GM18520 (cell line): ENCODE measurements around the gene ADCY5.

ENCODE experiments used
- ATAC-seq: cut with Tn5 transposase; IDR thresholded peaks from one replicate; pipeline ENCODE4 v1.9.1; 2021; ENCODE audit not compliant: unreplicated experiment

ADCY5 gene

GRCh38 chr3:123372686-123373473 lies 76.0 kb downstream of the ADCY5 start:
- no peak for ATAC-seq

DNA sequence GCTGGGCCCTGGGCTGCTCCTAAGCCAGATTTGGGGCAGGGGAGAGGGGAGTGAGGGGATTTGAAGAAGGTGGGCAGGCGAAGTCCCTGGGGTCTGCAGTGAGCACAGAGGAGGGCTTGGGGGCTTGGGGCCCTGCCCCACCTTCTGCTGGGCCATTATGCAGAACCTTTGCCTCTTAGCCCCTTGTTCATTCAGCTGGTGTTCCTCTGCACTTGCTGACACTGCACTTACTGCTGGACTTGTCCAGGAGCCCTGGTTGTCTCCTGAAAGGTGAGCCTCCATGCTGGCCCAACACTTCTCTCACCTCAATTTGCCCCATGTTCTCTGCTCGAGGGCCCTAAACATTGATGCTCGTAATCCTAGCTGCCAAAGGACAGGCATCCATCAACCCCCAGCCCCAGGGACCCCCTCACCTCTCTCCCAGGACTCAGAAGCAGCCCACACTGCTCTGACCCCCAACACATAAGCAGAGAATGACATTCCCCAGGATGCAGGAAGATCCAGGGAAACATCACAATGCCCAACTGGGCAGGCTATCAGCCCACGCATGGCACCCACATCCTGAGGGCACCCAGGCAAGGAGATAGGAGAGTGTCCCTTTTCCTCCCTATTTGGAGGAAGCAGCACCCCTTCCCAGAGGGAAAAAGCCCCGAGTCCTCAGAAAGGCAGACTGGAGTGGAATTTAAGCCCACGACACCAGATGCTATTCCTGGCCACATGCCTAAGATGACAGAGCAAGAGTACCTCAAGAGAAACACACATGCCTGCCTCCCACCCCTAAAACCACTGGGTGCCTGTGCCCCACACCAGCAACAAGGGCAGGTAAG lies 76.8 kb downstream of the ADCY5 start:
- ATAC-seq = no peak

GRCh38 chr3:123371426-123371825 lies 77.5 kb downstream of the ADCY5 start:
- ATAC-seq = no peak

- ATAC-seq = no peak
Measured at GRCh38 chr3:123370819-123371218, 78.1 kb downstream of the ADCY5 start.

- no peak for ATAC-seq
Measured at GRCh38 chr3:123369085-123369484, 79.8 kb downstream of the ADCY5 start.

- no peak for ATAC-seq
Measured at GRCh38 chr3:123367467-123368154, 81.3 kb downstream of the ADCY5 start.

GRCh38 chr3:123365450-123366143 lies 83.3 kb downstream of the ADCY5 start:
- ATAC-seq = no peak

GRCh38 chr3:123361071-123361470 lies 87.8 kb downstream of the ADCY5 start:
- ATAC-seq = no peak

GRCh38 chr3:123357275-123357674 lies 91.6 kb downstream of the ADCY5 start:
- ATAC-seq = no peak

- ATAC-seq = no peak
Measured at GRCh38 chr3:123353850-123354233, 95.0 kb downstream of the ADCY5 start.

DNA sequence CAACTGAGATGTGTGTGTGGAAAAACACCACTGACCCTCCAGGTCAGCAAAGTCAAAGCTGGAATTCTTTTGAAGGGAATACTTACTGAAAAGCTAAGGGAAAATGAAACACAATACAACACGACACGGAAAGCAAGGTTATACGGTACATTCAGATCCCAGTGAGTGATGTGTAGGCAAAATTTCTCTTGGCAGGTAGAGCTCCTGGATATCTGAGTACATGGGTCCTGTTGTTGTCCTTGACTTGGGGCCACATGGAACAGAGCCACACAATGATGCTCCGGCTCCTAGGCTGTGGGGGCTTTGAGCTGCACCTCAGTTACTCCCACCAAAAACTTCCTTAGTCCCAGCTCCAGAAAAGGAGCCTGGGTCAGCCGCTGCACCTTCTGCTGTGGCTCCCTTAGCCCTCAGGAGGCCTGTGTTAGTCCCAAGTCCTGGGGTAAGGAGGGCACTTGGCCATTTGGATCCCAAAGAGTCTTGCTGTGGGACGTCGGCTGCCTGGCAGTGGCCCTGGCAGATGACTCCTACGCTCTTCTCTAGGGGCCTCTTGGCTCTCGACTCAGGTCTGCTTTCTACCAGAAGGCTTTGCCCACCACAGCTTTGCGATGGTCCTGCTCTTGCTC lies 95.6 kb downstream of the ADCY5 start:
- no peak for ATAC-seq

DNA sequence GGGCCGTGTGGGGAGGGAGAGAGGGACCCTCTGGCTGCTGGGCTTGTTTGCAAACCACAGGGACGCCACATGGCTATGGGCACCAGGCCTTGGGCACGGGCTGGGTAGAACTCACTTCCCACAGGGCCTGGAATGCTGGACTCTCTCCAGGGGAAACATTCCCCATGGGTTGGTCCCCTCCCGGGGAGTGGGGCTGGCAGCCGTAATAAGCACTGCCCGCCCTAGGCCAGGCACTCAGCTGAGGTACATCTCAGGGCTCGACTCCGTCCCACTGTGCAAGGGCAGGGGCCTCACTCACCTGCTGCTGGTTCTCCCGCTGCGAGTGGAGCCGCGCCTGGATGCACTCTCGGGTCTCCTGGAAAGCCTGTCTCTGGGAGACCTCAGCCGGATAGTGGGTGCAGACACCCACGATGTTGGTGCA lies 96.7 kb downstream of the ADCY5 start:
- no peak for ATAC-seq

GRCh38 chr3:123351501-123351900 lies 97.4 kb downstream of the ADCY5 start:
- ATAC-seq = no peak

GRCh38 chr3:123350971-123351370 lies 97.9 kb downstream of the ADCY5 start:
- no peak for ATAC-seq

GRCh38 chr3:123349566-123350435 lies 99.1 kb downstream of the ADCY5 start:
- no peak for ATAC-seq

DNA sequence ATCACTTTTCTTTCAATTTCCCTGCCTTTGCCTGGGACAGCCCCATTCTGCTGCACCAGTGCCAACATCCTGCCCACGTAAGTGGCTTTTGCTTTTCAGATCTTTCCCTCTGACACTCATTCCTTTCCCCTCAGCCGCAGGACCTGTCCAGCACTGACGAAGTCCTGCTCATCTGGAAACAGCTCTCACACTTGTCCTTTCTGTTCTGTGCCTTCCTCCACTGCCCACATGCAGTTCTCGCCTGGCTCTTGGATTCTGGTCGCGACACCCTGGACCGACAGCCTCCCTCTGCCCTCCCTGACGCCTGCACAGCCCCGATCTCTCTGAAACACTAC lies 99.7 kb downstream of the ADCY5 start:
- ATAC-seq = no peak

DNA sequence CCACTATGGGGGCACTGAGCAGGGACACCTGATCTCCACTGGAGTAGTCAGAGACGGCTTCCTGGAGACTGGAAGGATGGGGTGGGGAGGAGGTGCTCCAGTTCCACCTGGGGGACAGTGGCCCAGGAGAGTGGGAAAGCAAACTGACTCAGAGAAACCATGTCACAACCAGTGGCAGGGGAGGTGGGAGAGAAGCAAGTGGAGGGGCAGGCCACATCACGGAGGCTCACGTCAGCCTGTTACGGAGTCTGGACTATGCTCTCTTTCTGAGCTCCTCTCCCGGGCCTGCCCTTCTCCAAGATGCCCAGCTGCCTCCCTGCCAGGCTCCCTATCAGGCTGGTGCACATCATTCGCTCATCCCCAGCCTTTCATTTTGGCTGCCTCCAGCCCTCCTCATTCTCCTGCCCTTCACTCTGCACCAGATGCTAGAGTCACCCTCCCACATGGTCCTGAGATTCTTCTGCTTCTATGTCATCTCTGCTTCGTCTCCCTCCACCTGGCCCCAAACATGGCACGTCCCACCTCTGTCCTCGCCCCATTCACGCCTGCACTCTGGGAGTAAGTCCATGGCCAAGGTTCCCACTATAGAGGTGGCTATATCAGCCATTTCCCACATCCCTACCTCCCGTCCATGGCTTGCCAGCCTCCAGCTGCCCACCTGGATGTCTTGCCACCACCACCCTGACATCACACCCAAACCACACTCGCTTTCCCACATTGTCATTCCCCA lies 100.3 kb downstream of the ADCY5 start:
- ATAC-seq = no peak

DNA sequence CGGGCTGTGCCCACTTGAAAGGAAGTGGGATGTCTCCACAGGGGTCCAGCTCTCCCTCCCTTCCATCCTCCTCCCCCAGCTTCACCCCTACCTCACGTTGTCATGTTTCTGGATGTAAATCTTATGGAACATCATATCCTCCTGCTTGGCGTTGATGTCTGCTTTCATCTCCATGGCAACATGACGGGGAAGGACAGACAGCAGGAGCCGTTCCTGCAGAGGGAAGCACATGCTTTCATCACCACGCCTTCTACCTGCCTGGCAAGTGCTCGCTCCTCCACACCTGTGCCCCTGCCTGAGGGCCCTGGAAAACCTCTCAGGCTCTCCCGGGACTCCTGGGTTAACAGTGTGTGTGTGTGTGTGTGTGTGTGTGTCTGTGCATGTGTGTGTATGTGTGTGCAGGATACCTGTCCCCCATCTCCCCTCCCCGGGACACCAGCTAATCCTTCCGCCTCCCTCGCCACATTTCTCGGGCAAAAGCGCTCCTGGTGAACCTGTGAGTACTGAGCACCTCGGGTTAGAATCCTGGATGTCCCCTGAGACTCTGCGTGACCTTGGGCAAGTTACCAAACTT lies 101.1 kb downstream of the ADCY5 start:
- ATAC-seq = no peak

DNA sequence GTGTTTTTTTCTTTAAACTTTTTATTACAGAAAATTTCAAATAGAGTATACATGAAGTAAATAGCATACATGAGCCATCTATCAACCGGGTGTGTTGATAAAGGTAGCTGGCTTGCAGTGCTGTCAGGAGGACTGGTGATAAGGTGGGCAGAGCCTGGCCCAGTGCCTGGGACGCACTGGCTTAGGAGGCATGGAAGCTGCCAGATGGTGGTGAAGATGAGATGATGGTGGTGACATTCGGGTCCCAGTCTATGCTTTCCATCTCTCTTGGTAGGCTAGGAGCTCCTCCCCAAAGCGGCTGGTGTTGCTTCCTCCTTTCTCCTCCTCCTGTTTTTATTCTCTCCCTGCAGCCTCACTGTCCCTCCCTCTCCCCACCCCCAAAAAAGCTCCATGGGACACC lies 101.7 kb downstream of the ADCY5 start:
- no peak for ATAC-seq
